ENCODE data around the gene TAMALIN.

The TAMALIN gene

GRCh38 chr12:52056801-52057637, 50.3 kb downstream of the TAMALIN start:
- DNase-seq = no peak

GRCh38 chr12:52057638-52058576, 51.2 kb downstream of the TAMALIN start:
- no peak for DNase-seq

DNA sequence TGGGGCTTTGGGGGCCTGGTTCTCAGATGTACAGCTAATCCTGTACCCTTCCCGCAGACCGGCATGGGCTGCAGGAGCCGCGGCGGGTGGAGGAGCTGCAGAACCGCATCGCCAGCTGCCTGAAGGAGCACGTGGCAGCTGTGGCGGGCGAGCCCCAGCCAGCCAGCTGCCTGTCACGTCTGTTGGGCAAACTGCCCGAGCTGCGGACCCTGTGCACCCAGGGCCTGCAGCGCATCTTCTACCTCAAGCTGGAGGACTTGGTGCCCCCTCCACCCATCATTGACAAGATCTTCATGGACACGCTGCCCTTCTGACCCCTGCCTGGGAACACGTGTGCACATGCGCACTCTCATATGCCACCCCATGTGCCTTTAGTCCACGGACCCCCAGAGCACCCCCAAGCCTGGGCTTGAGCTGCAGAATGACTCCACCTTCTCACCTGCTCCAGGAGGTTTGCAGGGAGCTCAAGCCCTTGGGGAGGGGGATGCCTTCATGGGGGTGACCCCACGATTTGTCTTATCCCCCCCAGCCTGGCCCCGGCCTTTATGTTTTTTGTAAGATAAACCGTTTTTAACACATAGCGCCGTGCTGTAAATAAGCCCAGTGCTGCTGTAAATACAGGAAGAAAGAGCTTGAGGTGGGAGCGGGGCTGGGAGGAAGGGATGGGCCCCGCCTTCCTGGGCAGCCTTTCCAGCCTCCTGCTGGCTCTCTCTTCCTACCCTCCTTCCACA, 52.0 kb downstream of the TAMALIN start:
- no peak for DNase-seq

DNA sequence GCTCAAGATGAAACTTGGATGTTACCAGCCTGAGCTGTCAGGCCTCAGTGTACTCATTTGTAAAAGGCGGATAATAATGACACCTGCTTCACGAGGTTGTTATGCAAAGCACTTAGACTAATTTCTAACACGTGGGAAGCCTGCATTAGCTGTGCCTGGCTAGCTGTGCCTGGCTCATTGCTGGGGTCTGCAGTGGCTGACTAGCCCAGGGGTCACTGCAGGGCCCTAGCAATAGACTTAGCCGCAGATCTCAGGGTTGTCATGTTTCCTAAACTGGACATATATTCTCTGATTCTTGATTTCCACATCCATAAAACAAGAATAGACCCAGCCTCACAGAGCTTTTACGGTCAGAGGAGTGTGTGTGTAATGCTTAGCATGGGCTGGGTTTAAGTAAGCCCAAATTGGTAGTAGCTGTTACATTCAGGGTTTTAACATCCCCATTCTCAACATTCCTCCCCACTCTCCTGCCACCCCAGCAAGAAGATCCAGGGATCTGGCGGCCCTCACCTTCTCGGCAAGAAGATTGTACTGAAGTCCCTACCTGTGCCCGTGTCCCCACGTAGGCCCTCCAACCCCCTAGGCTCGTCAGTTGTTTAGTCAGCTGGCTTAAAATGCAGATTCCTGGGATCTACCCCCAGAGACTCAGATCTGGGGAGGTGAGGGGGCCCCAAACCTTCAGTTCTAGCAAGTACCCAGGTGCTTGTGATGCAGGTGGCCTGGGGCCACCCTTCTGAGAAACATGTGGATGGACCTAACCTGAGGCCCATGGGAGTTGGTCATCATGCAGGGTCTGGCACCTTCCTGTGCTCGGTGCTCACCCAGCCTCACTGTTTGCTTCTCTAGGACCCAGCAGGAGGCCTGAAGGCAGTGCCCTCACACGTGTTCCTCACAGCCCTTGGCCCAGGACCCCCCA, 53.1 kb downstream of the TAMALIN start:
- DNase-seq = no peak

GRCh38 chr12:52060498-52061177, 53.9 kb downstream of the TAMALIN start:
- no peak for DNase-seq

GRCh38 chr12:52061470-52062166, 54.9 kb downstream of the TAMALIN start:
- DNase-seq = no peak

DNA sequence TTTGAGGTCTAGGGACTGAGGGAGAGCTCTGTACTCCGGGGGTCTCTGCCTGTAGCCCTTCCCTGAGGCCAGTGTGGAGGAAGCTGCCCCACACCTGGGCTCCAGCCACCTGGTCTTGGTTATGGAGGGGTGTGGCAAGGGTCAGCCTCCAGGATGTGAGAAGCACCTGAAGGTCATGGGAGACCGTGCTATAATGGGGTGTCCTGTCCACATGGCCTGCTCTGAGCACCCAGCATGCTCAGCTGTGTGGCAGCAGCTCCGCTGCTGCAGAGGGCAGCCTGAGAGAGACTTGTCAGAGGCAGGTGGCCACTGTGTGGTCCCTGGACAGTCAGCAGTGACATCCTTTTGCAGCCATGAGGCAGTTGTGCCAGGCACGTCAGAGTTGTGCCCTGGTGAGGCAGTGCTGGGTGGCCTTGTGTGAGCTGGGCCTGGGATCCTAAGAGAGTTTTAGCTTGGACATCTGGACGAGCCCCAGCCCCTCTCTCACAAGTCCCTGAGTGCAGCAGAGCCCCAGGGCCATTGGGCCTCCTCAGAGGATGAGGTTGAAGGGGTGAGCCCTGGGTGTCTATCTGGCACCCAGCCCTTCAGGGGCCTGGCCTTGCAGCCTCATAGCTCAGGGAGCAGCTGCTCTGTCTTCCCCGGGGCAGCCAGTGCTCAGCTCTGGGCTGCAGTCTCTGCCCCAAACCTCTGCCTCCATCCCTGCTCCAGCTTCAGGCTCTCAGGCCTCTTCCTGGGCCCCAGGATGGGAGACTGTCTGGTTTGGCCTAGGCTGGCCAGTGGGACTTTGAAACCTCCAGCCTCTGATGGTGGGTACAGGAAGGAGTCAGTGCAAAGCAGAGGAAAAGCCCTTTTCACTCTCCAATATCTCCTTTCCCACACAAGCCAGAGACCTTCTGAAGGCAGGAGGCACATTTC, 55.7 kb downstream of the TAMALIN start:
- no peak for DNase-seq

- DNase-seq = no peak
These were observed 56.6 kb downstream of the TAMALIN start for GRCh38 chr12:52063082-52063924.

GRCh38 chr12:52063981-52064649, 57.4 kb downstream of the TAMALIN start:
- DNase-seq = no peak
